Measurements from ENCODE around the gene NT5DC3. TPM values are rescaled to one million over a fixed set of nuclear protein-coding genes. Genes with fewer than 3 reads are reported as not detected.

The NT5DC3 gene
- total RNA-seq, 2 experiments from 2014 or later = 4.7 to 7.5 TPM

DNA sequence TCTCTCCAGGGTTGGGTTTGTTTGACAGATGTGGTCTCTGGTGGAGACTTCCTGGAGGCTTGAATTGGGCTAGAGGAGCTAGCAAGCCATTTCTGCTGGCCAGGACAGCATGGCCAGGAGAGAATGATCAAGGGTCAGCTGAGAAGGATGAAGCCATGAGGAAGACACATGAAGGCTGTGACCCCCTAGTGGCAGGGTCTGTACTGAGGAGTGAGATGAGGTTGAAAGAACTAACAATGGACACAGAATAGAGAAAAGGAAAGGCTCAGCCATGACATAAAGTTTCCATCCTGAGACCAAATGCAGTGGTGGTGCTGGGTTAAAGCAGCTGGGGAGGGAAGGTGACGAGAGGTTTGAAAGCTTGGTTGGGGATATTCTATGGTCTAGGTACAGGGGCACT lies 89.9 kb downstream of the NT5DC3 start:
- Histone ChIP-seq H3K79me2 (ENCODE audit: insufficient read depth, low read depth, low read length) (no peaks in the 10 kb centered on the region), H3K4me3 (ENCODE audit: low read depth, low read length, poor library complexity, severe bottlenecking) (no peak overlapping the region), H3K4me2 (ENCODE audit: low read length) (no peak overlapping the region), H2AFZ (ENCODE audit: low read length) (no peak overlapping the region), H4K20me1 (ENCODE audit: insufficient read depth, low read length) (no peaks in the 10 kb centered on the region), H3K9me3 (ENCODE audit: low read length) (no peaks in the 10 kb centered on the region), H3K36me3 (ENCODE audit: insufficient read depth, low read length) (no peaks in the 10 kb centered on the region), H3K4me1 (ENCODE audit: insufficient read depth, low read length, poor library complexity, severe bottlenecking) (no peaks in the 10 kb centered on the region), H3K27ac (ENCODE audit: low read depth, low read length, poor library complexity, severe bottlenecking) (no peak overlapping the region), H3K9me2 (ENCODE audit: insufficient read depth, low read length) (no peaks in the 10 kb centered on the region)
- POLR2A ChIA-PET = no interaction called here
- CTCF ChIA-PET (ENCODE audit: unreplicated experiment) = no interaction called here
- intact Hi-C loops (cut with micrococcal nuclease; ENCODE audit: unreplicated experiment) = no loop called here
- no TSS peak for BruUV-seq (replicated peaks)
- TF ChIP-seq, protein P1, sequence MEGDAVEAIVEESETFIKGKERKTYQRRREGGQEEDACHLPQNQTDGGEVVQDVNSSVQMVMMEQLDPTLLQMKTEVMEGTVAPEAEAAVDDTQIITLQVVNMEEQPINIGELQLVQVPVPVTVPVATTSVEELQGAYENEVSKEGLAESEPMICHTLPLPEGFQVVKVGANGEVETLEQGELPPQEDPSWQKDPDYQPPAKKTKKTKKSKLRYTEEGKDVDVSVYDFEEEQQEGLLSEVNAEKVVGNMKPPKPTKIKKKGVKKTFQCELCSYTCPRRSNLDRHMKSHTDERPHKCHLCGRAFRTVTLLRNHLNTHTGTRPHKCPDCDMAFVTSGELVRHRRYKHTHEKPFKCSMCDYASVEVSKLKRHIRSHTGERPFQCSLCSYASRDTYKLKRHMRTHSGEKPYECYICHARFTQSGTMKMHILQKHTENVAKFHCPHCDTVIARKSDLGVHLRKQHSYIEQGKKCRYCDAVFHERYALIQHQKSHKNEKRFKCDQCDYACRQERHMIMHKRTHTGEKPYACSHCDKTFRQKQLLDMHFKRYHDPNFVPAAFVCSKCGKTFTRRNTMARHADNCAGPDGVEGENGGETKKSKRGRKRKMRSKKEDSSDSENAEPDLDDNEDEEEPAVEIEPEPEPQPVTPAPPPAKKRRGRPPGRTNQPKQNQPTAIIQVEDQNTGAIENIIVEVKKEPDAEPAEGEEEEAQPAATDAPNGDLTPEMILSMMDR (conservative IDR thresholded peaks at IDR 0.05; ENCODE audit: low read length) = peak; percentile 59
- TF ChIP-seq EZH2phosphoT487 (IDR thresholded peaks at IDR 0.05; ENCODE audit: borderline replicate concordance, low read depth, low read length) = no peak
- DNase-seq (ENCODE audit: low spot score) = no peak

DNA sequence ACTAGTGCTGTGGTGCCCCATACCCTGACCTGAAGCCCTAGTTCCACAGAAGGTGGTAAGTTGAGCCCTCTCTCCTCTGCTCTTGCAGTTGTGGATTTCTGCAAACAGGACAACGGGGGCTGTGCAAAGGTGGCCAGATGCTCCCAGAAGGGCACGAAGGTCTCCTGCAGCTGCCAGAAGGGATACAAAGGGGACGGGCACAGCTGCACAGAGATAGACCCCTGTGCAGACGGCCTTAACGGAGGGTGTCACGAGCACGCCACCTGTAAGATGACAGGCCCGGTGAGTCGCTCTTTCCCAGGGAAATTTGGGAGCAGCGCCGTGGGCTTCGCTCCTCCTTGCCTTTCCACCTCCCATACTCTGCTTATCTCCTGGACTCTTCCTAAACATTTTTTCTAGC lies 92.2 kb downstream of the NT5DC3 start:
- Histone ChIP-seq H3K9me3 (ENCODE audit: low read length) (no peaks in the 10 kb centered on the region), H2AFZ (ENCODE audit: low read length) (no peak overlapping the region), H3K9me2 (ENCODE audit: insufficient read depth, low read length) (no peaks in the 10 kb centered on the region), H3K4me1 (ENCODE audit: insufficient read depth, low read length, poor library complexity, severe bottlenecking) (no peaks in the 10 kb centered on the region), H3K4me3 (ENCODE audit: low read depth, low read length, poor library complexity, severe bottlenecking) (no peak overlapping the region), H3K79me2 (ENCODE audit: insufficient read depth, low read depth, low read length) (no peaks in the 10 kb centered on the region), H3K27ac (ENCODE audit: low read depth, low read length, poor library complexity, severe bottlenecking) (no peak overlapping the region), H3K36me3 (ENCODE audit: insufficient read depth, low read length) (no peaks in the 10 kb centered on the region), H4K20me1 (ENCODE audit: insufficient read depth, low read length) (no peaks in the 10 kb centered on the region), H3K4me2 (ENCODE audit: low read length) (no peak overlapping the region)
- BruUV-seq (replicated peaks) = no TSS peak
- intact Hi-C loops (cut with micrococcal nuclease; ENCODE audit: unreplicated experiment) = no loop called here
- TF ChIP-seq, protein P1 (conservative IDR thresholded peaks at IDR 0.05; ENCODE audit: low read length) = no peak
- no peak for TF ChIP-seq EZH2phosphoT487 (IDR thresholded peaks at IDR 0.05; ENCODE audit: borderline replicate concordance, low read depth, low read length)
- CTCF ChIA-PET (ENCODE audit: unreplicated experiment) = no interaction called here
- POLR2A ChIA-PET = no interaction called here
- no peak for DNase-seq (ENCODE audit: low spot score)

DNA sequence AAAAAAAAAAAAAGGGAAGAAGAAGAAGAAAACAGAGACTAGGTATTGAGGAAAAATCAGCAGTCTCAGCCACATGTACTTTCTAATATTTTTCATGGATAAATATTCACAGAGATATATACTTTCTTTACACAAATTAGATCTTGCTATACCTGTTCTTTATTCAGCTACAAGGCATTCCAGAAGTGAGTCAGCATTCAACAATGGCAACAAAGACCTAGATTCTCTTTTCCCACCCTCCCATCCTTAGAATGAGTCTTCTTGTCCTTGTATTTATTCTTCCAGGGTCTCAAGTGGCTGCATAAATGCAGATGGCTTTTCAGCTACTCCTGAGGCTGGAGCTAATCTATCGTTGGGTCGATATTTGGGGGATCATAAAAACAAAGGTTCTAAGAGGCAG lies 93.0 kb downstream of the NT5DC3 start:
- no peaks in the 10 kb centered on the region for H3K9me2 ChIP-seq (ENCODE audit: insufficient read depth, low read length)
- H3K9me3 ChIP-seq (ENCODE audit: low read length) = no peaks in the 10 kb centered on the region
- DNase-seq (ENCODE audit: low spot score) = no peak
- intact Hi-C loops (cut with micrococcal nuclease; ENCODE audit: unreplicated experiment) = no loop called here
- H3K36me3 ChIP-seq (ENCODE audit: insufficient read depth, low read length) = no peaks in the 10 kb centered on the region
- H3K4me2 ChIP-seq (ENCODE audit: low read length) = no peak overlapping the region
- H3K4me1 ChIP-seq (ENCODE audit: insufficient read depth, low read length, poor library complexity, severe bottlenecking) = no peaks in the 10 kb centered on the region
- TF ChIP-seq EZH2phosphoT487 (IDR thresholded peaks at IDR 0.05; ENCODE audit: borderline replicate concordance, low read depth, low read length) = no peak
- TF ChIP-seq, protein P1 (conservative IDR thresholded peaks at IDR 0.05; ENCODE audit: low read length) = no peak
- H2AFZ ChIP-seq (ENCODE audit: low read length) = no peak overlapping the region
- H3K4me3 ChIP-seq (ENCODE audit: low read depth, low read length, poor library complexity, severe bottlenecking) = no peak overlapping the region
- no peaks in the 10 kb centered on the region for H4K20me1 ChIP-seq (ENCODE audit: insufficient read depth, low read length)
- H3K27ac ChIP-seq (ENCODE audit: low read depth, low read length, poor library complexity, severe bottlenecking) = no peak overlapping the region
- POLR2A ChIA-PET = interaction anchor here (0.8 kb wide), 1 partner anchor 1714 kb away, joined by 5 read pairs; no protein-coding TSS in a partner anchor
- BruUV-seq (replicated peaks) = no TSS peak
- no peaks in the 10 kb centered on the region for H3K79me2 ChIP-seq (ENCODE audit: insufficient read depth, low read depth, low read length)
- CTCF ChIA-PET (ENCODE audit: unreplicated experiment) = no interaction called here

All from OCI-LY7 (cell line).